NOMO-1 (cell line): ENCODE results near the gene SEC22A.

Source experiments
- DNase-seq, 2 experiments: peaks; one replicate each; lab custom pipeline; 2025; ENCODE audit not compliant: unreplicated experiment in 2 of 2; lab: John Stamatoyannopoulos, UW

SEC22A gene

DNA sequence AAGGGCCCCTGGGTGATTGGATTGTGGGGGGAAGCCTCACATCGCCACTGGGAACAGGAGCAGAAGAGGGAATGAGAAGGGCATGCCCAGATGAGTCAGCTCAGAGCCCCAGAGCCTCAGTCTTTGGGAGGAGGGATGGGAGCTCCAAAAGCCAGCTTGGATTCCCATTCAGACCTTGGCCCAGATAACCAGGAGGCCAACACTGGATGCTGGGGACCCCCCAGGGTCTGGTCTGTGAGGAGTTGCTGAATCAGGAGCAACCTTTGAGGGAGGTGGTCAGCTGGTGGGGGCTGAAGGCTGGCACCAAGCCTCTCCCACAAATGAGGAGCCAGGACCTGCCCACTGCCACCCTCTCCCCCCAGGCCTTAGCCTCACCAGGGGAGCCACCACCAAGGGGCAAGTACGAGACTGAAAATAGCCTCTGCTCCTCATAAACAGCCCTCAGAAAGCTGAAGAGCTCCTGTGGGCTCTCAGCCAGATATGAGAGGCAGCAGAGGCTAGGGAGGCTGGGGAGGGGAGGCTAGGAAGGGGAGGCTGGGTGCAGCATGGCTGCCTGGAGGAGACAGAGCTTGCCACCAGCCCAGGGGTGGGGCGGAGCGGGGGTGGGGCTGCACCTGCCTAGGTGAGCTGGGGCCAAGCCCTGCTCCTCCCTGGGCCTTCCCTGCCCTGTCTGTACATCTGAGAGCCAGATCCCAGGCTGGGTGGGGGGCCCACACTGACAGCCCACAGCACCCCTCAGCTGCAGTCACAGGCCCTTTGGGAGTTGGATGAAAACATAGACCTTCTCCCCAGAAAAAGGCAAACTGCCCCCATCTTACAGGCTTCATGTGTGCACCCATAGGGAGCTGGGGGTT is 99.8 kb downstream of the SEC22A start:
- no peak for DNase-seq

DNA sequence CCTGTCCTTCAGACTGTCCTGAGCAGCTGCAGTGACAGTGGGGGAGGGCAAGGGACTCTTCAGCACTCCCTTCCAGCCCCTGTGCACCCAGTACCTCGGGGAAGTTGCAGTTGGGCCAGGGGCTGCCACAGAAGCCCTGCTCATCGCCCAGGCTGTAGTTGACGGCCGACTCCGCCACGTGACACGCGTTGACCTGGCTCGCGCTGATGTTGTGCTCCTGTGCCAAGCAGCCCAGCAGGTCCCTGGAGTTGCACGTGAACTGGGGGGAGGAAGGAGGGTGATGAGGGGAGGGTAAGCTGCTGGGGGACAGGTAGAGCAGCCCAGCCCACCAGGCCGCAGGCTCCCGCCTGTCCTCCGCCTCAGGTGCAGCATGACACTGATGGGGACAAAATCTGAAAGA is 101.2 kb downstream of the SEC22A start:
- DNase-seq = no peak

GRCh38 chr3:123303976-123304560 is 102.3 kb downstream of the SEC22A start:
- DNase-seq = no peak

- DNase-seq = no peak
Observed at GRCh38 chr3:123305192-123305591, 103.4 kb downstream of the SEC22A start.

GRCh38 chr3:123307064-123307463 is 105.3 kb downstream of the SEC22A start:
- DNase-seq = no peak

DNA sequence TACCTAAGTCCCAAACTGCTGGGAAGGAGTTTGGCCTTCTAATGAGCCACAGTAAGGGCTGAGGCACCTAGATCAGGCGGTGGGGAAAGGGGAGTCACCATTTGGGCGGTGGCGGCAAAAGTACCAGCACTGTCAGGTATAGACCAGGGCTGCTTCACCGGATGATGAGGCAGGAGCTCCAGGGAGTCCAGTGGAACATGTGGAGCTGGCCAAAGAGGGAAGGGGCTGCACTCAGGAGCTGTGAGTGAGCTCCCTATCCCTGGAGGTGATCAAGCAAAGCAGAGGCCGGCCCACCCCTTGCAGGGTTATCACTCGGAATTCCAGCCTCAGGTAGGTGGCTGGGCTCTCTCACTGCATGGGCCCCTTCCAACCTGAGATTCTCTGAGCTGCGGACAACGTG is 108.4 kb downstream of the SEC22A start:
- no peak for DNase-seq

- no peak for DNase-seq
Observed at GRCh38 chr3:123310741-123311140, 109.0 kb downstream of the SEC22A start.

GRCh38 chr3:123311201-123311600 is 109.5 kb downstream of the SEC22A start:
- DNase-seq = no peak

DNA sequence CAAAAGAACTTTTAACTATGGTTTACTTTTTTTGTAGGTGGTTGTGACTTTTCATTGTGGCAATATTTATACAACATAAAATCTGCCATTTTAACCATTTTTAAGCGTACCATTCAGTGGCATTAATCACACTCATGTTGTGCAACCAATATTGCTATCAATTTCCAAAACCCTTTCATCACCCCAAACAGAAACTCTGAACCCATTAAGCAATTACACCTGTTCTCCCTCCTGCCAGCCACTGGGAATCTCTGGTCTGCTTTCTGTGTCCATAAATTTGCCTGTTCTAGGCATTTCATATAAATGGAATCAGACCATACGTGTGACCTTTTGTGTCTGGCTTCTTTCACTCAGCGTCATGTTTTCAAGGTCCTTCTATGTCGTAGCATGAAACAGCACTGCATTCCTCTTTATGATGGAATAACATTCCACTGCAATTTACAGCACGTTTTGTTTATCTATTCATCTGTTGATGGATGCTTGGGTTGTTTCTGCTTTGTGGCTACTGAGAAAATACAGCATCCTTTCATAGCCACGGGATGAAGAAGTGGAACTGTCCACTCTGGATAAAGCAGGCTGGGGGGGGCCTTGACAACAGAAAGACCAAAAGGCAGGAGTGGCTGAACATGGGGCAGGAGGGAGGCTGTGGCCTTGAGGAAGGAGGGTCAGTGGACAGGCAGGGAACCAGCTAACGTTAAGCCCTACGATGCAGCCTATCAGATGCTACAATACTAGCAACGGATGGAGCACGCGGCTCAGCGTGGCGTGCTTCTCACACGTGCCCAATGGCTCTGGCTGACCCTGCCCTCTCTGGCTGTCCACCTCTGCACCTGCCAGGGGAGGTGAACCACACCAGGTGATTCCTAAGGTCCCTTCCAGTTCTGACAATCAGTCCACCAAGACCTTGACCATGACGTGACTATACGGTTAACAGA is 110.9 kb downstream of the SEC22A start:
- DNase-seq = no peak

DNA sequence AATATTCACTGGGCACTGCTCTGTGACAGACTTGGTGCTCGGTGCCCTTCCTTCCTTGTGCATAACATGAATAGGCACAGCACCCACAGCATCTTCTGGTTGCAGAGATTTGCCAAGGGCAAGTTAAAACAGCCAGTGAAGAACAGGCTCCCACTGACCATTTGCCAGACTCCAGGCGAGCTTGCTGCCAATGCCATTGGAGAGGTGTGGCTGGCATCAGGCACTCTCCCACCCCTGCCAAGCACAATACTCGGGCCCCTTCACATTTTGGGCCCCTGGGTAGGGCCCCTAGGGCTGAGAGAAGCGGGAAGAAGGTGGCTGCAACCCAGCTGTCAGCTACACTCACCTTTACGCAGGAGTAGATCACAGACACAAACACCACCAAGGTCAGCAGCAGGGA is 112.1 kb downstream of the SEC22A start:
- no peak for DNase-seq

DNA sequence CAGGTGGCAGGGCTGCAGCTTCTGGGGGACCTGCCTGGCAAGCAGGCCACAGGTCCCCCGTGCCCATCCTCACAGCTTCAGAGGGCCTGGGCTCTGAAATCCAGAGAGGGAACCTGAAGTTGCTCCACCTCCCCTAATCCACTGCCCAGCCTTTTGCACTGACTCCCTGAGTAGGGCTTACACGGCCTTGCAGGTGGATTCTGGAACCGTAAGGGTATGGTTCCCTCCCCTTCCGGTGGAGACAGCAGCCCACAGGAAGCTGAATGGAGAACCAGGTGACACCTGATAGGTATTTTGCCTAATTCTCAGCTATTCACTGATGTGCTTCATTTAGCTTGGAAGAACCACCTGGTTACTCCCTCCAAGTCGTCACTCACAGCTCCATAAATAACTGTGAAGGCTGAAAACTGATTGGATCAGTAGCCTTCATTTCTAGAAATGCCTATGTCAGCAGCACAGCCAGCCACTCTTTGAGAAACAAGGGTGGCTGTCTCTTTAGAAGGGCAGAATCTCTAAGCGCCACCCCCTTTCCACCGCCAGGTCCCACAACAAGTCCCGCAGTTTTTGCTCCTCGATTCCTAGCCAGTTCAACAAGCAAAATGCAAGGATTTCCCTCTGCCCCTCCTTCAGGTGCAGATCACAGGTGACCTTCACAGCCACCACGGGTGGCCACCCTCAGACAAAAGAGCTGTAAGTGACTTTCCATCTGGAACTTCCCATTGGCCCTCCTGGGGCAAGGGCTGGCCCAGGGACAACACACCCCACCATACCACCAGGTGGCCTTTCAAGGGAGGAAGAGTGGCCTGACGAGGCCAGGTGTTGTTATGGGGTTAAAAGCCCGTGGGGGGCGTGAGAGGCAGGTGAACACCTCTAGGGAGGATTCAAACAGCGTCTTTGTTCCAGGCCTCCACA is 112.9 kb downstream of the SEC22A start:
- no peak for DNase-seq

DNA sequence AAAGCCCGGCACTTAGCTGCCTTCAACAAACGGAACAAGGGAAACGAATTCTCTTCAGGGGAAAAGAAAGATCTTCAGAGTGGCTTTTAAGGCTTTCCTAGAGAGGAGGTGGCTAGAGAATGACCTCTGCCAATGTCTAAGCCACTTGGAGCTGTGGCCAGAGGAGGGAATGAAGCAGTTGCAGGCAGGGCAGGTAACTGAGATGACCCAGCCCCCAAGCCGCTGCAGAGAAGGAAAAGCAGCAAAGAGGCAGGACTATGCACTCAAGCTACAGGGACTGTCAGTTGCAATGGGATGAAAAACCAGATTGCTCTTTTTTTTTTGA is 113.5 kb downstream of the SEC22A start:
- no peak for DNase-seq

GRCh38 chr3:123317716-123318115 is 116.0 kb downstream of the SEC22A start:
- no peak for DNase-seq

DNA sequence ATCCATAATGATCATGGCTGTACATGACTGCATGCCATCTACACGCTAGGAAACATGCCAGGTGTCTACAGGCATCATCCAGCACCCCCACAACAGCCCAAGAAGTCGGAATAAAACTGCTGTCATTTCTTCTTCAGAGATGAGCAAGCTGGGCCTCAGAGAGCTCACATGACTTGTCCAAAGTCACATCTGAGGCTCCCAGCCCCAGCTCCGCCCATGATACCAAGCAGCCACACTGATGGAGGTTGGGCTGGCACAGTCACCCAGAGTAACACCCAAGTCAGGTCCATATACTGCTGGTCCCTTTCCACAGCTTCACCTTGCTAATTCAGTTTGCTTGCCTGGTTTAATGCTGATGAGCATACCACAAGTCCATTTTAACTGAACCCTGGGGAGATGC is 116.6 kb downstream of the SEC22A start:
- DNase-seq = no peak

- no peak for DNase-seq
Observed at GRCh38 chr3:123319760-123320159, 118.0 kb downstream of the SEC22A start.

DNA sequence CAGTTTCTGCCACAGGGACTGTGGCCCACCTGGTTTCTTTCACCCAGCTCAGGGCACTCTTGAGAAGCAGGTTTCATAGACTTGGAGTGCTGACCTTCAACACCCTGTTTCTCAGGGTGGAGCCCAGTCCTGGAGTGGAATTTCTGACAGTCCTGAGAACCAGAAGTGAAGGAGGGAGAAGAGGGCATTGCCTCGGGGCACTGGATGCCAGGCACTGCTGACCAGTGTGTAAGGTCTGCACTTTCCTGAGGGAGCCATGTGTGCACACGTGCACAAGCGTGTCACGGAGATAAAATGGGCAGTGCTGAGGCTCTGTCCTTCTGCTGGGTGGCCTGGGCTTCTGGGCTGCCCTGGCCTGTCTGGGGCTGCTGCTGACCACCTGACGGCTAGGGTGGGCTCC is 118.5 kb downstream of the SEC22A start:
- no peak for DNase-seq

- no peak for DNase-seq
Observed at GRCh38 chr3:123321806-123322205, 120.1 kb downstream of the SEC22A start.

GRCh38 chr3:123322866-123323265 is 121.1 kb downstream of the SEC22A start:
- no peak for DNase-seq
